NCI-H1694 (cell line): ENCODE measurements around the gene PLD2.
A peak's percentile ranks its signal among the peaks of the same experiment; 100 is the strongest.
"Not testable (repeated sequence)": the region's sequence is repeated elsewhere in the genome, so short reads cannot be mapped to it uniquely, and the experiment has no call there.

Experiments used
- DNase-seq: peaks from one replicate; lab custom pipeline; 2025; lab: John Stamatoyannopoulos, UW

PLD2 gene

GRCh38 chr17:4836221-4836620 lies 29.3 kb downstream of the PLD2 start:
- DNase-seq = no peak

- DNase-seq = no peak
These were observed 30.7 kb downstream of the PLD2 start for GRCh38 chr17:4837471-4838308.

- DNase-seq = no peak
These were observed 31.4 kb downstream of the PLD2 start for GRCh38 chr17:4838309-4838785.

GRCh38 chr17:4839221-4839620 lies 32.3 kb downstream of the PLD2 start:
- no peak for DNase-seq

- DNase-seq = no peak
These were observed 33.3 kb downstream of the PLD2 start for GRCh38 chr17:4839965-4840892.

- no peak for DNase-seq
These were observed 33.9 kb downstream of the PLD2 start for GRCh38 chr17:4840893-4841242.

- no peak for DNase-seq
These were observed 35.4 kb downstream of the PLD2 start for GRCh38 chr17:4842376-4842775.

GRCh38 chr17:4843321-4844000 lies 36.5 kb downstream of the PLD2 start:
- no peak for DNase-seq

- DNase-seq = no peak
These were observed 38.2 kb downstream of the PLD2 start for GRCh38 chr17:4845118-4845517.

- DNase-seq = no peak
These were observed 39.9 kb downstream of the PLD2 start for GRCh38 chr17:4846635-4847390.

- DNase-seq = no peak
These were observed 42.1 kb downstream of the PLD2 start for GRCh38 chr17:4849011-4849536.

GRCh38 chr17:4850246-4850645 lies 43.3 kb downstream of the PLD2 start:
- DNase-seq = no peak

- no peak for DNase-seq
These were observed 44.1 kb downstream of the PLD2 start for GRCh38 chr17:4851084-4851483.

- peak; percentile 72 for DNase-seq
These were observed 45.7 kb downstream of the PLD2 start for GRCh38 chr17:4852567-4853207.

- DNase-seq = no peak
These were observed 46.3 kb downstream of the PLD2 start for GRCh38 chr17:4853208-4853671.

GRCh38 chr17:4854111-4854681 lies 47.2 kb downstream of the PLD2 start:
- DNase-seq = peak; percentile 87

- no peak for DNase-seq
These were observed 49.5 kb downstream of the PLD2 start for GRCh38 chr17:4856271-4856936.

- DNase-seq = no peak
These were observed 50.0 kb downstream of the PLD2 start for GRCh38 chr17:4856937-4857314.

GRCh38 chr17:4857347-4857746 lies 50.4 kb downstream of the PLD2 start:
- DNase-seq = not testable (repeated sequence)
